HG02840 (cell line): ENCODE data around the gene NPPB.

ENCODE experiments used
- ATAC-seq: cut with Tn5 transposase; IDR thresholded peaks from one replicate; pipeline ENCODE4 v1.9.1; 2021; ENCODE audit warnings: mild to moderate bottlenecking, moderate library complexity, moderate number of reproducible peaks; ENCODE audit not compliant: unreplicated experiment, low FRiP score

NPPB gene

DNA sequence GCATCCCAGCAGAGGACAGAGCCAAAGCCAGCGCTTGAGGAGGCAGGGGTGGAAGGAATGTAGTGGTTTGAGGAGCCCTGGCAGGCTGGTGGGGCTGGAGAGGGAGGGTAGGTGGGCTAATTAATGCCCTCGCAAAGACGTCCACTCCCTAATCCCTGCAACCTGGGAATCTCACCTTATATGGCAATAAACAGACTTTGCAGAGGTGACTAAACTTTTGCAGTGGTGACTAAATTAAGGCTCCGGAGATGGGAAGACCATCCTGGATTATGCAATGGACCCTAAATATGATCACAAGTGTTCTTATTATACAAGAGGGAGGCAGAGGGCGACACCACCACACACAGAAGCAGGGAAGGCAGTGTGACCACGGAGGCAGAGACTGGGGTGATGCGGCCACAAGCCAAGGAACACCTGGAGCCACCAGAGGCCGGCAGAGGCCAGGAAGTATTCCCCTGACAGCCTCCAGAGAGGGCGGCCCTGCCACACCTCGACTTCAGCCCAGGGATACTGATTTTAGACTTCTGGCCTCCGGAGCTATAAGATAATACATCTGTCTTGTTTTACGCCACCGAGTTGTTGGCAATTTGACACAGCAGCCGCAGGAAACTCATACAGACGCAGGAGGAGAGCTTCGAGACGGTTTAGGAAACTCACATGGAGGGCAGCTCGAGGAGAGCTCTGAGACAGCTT lies 23.1 kb upstream of the NPPB start:
- no peak for ATAC-seq

DNA sequence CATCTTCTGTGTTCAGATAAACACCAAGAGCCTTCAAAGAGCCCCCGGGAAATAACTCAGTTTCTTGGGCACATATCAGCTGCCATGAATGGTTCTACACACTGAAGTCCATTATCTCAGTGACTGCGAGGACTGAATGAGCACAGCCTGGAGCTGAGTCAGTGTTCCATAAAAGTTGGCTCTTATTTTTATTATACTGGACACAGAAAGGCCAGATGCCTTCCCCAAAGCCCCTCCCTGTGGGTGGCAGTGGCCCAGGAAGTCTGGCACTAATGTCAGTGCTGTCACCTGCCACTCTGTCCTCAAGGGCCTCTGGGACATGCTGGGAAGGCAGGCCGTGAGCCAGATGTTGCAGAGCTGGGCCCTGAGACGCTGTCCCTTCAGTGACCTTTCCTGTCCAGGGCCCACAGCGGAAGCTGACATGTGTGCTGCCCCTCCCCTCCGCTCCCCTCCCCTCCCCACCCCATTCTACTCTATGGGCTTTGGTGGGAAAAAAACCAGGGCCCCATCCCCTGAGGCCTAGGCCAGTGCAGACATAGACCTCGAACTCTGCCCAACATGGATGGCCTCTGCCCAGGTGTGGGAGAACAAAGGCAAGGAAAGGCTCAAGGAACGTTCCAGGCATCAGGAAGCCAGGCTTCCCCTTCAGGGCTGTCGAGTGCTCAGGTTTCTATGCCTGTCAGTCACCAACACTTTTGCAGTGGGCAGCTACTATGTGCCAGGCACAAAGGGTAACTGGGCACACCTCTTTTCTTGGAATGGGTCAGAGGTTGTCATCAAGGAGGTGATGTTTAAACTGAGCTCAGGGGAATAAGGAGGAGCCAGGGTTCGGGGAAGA lies 22.4 kb upstream of the NPPB start:
- ATAC-seq = no peak

DNA sequence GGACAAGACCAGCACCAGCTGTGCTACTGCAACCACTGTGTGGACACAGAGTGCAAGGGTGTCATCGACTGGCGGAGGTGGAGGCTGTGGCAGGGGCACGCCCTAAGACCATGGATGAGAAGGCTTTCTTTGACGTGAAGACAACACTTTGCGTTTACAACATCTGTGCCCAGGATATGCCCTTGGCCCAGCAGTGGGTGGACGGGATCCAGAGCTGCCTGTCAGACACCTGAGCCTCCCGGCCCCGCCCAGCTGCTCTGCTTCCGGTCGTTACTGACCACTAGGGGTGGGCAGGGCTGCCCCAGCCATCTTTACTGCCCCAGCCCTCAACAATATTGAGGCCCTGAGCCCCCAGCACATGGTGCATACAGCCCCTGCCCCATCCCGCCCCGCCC lies 21.4 kb upstream of the NPPB start:
- no peak for ATAC-seq

DNA sequence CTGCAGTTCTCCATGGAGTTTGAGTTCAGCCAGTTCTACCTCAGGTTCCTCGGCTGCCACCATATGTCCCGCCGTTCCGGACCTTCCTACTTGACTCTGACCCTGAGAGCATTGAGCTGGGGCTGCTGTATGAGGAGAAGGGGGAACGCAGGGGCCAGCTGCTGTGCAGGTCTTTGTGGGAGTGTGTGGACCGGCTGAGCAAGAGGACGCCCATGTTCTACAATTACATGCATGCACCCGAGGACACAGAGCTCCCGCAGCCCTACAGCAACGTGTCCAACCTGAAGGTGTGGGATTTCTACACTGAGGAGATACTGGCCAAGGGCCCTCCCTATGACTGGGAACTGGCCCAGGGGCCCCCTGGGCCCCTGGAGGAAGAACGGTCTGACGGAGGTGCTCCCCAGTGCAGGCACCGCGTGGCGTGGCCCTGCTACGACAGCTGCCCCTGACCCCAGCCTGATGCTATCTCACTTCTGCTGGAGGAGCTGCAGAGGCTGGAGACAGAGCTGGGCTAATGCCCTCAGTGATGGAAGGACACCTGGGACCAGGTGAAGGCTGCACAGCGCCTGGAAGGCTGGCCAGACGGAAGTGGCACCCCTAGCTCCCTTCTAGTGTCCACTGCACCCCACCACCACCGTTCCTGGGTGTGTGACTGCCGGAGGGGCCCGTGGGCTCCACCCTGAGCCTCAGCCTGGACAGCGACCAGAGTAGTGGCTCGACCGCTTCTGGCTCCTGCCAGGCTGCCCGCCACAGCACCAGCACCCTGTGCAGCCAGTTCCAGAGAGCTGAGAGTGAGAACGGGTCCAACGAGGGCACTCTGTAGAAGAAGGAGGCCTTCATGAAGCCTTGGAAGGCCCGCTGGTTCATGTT lies 20.8 kb upstream of the NPPB start:
- ATAC-seq = no peak

DNA sequence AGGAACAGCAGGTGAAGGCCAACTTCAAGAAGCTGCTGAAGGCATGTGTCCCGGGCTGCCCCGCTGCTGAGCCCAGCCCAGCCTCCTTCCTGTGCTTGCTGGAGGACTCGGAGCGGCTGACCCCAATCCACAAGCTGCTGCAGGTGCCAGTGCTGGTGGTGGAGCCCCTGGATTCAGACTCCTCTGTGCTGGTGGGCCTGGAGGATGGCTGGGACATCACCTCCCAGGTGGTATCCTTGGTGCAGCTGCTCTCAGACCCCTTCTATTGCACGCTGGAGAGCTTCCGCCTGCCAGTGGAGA lies 20.1 kb upstream of the NPPB start:
- ATAC-seq = no peak

DNA sequence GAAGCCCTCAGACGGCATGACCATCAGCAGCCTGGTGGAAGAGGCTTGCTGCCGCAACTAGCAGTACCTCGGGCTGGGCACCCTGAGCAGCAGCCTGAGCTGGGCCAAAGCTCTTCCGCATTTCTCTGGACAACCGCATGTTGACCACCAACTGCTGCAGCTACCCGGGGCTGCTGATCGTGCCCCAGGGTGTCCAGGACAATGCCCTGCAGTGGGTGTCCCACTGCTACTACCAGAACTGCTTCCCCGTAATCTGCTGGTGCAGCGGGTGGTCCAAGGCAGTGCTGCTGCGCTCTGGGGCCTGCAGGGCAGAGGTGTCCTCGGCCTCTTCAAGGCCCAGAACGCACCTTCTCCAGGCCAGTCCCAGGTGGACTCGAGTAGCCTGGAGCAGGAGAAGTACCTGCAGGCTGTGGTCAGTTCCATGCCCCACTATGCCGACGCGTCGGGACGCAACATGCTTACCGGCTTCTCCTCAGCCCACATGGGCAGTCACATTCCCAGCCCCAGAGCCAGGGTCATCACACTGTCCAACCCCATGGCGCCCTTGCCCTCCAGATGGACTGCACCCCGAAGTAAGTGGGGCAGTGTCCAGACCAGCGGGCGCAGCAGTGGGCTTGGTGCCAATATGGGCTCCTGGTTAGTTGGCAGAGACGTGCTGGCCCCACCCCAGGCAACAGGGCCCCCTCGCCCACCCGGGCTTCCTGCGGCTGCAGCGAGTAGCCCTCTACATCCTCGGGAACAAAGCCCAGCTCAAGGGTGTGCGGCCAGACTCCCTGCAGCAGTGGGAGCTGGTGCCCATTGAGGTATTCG lies 19.5 kb upstream of the NPPB start:
- no peak for ATAC-seq

DNA sequence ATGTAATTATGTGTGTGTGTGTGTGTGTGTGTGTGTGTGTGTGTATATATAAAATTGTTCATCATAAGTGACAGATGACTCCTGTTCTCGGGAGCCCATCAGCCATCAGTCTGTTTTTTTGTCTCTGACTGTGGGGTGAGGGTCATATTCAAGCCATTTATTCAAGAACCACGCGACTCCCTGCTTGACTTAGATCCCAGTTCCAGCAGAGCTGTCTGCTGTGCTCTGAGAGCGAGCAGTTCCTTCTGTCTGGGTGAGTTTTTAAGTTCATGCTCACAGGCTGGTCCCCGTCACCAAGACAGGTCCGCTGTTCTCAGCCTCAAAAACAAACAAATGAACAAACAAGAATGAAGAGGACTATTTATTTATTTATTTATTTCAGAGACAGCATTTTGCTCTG lies 18.3 kb upstream of the NPPB start:
- ATAC-seq = no peak

DNA sequence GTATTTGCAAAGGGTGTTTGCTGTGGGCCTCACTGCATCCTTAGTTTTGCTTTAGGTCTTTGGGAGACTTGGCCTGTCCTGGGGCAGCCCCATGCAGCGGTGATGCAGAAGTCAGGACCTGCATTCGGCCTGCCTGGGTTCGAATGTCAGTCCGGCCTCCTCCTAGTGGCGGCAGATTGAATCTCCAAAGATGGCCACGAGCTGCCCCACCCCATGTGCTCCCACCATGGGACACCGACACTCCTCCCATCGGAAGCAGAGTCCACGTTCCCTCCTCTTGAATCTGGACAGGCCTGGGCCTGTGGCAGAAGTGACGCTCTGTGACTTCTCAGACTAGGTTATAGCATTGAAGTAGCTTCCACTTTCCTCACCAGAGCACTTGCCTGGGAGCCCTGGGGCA lies 16.3 kb upstream of the NPPB start:
- ATAC-seq = no peak

DNA sequence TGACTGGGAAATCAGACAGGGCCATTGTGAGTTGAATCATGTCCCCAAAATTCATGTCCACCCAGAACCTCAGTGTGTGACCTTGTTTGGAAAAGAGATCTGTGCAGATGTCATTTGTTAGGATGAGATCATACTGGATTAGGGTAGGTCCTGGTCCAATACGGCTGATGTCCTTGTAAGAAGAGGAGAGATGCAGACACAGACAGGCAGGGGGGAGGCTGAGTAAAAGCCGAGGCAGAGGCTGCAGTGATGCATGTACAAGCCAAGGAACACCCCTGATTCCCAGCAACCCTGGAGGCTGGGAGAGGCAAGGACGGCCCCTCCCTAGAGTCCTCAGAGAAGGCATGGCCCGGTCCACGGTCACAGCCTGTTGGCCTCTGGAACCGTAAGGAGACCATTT lies 15.9 kb upstream of the NPPB start:
- ATAC-seq = no peak

DNA sequence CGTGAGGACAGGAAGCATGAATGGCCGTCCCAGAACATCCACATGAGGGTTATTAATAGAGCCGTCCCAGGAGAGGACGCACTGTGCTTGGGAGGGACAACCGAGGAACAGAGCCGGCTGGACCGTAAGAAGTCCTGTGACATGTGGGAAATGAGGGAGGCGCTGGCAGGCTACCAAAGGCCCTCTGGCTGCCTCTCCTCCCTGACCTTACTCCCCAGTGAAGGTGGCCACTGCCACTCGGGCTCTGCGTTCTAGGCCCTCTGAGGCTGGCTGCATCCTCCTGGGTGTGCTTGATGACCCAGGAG lies 15.5 kb upstream of the NPPB start:
- ATAC-seq = no peak

DNA sequence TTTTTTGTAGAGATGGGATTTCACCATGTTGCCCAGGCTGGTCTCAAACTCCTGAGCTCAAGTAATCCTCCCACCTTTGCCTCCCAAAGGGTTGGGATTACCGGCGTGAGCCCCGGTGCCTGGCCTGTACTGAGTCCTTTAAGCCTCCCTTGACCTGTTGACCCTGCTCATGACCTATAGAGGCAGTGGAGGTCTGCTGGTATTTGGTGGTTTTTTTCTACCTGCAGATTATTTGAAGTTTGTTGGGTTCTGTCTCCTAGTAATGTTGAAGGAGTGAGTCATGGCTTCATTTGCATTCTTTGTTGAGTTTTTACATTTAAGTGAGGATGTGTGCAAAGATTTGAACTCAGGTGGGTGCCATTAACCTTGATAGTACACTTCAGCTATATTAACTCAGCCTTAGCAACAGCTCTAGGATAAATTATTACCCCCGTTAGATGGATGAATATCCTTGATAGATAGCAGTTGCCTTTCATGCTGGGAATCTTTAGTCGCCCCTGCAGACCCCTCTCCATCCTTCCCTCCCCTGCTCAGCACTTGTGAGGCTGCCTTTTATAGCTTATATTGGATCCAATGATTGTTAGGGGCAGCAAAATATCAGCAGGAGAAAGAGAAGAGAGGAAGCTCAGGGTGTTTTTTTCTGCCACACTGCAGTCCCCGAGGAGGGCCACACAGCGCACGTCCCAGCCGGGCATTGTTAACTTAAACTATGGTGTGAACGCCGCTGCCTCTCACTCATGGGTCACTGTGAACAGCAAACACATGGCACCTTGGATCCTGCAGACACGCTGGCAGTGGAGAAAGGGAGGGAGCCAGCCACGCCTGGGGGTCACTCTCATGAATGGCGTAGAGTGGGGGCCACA lies 14.9 kb upstream of the NPPB start:
- no peak for ATAC-seq

DNA sequence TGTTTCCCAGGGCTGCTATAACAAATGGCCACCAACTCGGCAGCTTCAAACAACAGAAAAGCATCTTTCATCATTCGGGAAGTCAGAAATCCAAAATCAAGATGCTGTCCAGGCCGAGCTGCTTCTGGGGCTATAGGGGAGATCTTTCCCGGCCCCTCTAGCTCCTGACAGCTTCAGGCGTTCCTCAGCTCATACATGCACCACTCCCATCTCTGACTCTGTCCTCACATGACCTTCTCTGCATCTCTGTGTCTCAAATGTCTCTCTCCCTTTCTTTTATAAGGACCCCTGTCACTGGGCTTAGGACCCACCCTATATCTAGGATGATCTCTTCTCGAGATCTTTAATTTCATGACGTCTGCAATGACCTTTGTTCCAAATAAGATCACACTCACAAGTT lies 13.8 kb upstream of the NPPB start:
- no peak for ATAC-seq

DNA sequence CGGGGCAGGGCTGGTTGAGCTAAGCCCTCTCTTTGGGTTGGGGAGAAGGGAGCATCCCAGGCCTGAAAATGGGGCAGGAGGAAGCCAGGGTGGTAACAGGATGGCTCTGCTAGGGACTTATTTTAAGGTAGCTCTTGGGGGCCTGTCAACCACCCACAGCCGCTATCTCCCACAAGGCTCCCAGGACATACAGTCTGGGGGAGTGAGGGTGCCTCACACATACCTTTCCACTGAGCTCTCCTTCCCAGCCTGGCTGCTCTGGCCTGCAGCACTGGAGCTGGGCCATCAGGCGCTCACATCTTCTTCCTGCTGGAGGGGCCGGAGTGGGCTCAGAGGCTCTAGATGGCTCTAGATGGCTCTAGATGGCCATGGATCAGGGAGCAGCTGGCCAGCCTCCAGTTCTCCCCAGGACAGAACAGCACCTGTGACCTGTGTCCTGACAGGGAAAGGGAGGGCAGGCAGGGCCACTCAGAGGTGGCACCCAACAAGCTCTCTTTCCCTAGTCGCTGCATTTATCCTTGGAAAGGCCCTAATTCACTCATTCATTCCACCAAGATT lies 11.0 kb upstream of the NPPB start:
- no peak for ATAC-seq

DNA sequence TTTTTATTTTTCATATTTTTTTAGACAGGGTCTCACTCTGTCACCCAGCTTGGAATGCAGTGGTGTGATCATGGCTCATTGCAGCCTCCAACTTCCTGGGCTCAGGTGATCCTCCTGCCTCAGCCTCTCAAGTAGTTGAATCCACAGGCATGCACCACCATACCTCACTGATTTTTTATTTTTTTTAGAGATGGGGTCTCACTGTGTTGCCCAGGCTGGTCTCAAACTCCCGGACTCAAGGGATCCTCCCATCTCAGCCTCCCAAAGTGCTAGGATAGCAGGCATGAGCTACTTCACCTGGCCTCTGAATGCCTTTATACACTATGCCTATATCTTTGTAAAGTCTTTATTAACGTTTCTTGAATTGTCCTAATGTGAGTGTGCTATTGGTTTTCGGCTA lies 10.4 kb upstream of the NPPB start:
- no peak for ATAC-seq

DNA sequence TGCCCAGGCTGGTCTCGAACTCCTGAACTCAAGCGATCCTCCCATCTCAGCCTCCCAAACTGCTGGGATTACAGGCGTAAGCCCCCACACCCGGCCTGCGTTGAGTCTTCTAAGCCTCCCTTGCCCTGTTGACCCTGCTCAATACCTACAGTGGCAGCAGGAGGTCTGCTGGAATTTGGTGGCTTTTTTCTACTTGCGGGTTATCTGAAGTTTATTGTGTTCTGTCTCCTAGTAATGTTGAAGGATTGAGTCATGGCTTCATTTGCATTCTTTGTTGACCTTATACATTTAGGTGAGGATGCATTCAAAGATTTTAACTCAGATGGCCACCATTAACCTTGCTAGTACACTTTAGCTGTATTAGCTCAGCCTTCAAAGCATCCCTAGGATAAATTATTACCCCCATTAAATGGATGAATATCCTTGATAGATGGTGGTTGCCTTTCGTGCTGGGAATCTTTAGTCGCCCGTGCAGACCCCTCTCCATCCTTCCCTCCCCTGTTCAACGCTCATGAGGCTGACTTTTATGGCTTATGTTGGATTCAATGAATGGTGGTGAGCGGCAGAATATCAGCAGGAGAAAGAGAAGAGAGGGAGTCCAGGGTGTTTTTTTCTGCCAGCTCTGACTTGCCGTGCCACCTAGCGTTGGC lies 9.7 kb upstream of the NPPB start:
- no peak for ATAC-seq

DNA sequence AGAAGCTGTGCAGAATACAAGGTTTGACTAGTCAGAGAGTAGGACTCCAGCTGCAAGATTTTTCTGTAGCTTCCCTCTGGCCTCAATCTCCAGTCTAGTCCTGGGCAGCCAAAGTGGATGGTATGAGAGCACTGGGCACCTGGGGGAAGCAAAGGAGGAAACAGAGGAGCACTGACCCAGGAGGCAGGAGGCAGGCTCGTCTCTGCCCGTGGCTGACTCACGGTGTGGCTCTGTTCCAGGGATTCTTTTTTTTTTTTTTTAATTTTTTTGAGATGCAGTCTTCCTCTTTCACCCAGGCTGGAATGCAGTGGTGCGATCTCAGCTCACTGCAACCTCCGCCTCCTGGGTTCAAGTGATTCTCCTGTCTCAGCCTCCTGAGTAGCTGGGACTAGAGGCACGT lies 4.1 kb upstream of the NPPB start:
- no peak for ATAC-seq

DNA sequence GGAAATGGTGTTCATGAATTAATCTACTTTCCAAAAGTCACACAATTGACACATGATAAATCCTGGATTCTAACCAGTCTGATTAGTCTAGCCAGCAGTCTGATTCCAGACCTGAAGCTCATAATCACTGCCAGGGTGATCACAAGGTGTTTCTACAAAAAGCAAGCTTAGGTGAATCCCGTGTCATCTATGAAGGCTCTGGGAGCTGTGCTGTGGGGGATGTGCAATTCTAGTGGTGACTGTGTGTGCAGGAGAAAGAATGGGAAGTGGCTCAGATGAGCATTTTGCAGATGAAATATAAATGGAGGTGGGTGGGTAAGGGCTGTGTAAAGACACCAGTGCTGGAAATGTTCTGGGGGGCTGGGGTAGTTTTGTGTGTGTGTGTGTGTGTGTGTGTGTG lies 1.8 kb upstream of the NPPB start:
- ATAC-seq = no peak

DNA sequence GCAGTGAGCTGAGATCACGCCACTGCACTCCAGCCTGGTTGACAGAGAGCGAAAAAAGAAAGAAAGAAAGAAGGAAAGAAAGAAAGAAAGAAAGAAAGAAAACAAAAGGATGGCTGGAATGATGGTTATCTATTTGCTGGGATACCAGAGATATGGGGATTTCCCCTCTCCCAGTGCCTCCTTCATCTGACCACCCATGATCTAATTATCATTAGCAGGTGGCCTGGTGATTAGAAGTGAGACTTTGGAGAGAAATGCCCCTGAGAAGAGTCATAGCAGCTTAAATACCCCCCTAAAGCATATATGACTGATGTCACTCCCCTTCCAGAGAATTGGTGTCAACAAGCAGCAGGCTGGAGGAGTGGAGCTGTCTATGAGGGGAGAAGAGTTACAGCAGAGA lies 1.3 kb upstream of the NPPB start:
- no peak for ATAC-seq
